Middle frontal gyrus (tissue), 1 donor: ENCODE measurements around the gene BCAP31.
A peak's percentile ranks its signal among the peaks of the same experiment; 100 is the strongest.
"Not testable (repeated sequence)": the region's sequence is repeated elsewhere in the genome, so short reads cannot be mapped to it uniquely, and the experiment has no call there.

Experiments
- DNase-seq: peaks from one replicate; pipeline ENCODE4 v3.0.0-alpha.2; 2015; ENCODE audit warnings: low spot score; ENCODE audit errors: extremely low spot score

The BCAP31 gene

DNA sequence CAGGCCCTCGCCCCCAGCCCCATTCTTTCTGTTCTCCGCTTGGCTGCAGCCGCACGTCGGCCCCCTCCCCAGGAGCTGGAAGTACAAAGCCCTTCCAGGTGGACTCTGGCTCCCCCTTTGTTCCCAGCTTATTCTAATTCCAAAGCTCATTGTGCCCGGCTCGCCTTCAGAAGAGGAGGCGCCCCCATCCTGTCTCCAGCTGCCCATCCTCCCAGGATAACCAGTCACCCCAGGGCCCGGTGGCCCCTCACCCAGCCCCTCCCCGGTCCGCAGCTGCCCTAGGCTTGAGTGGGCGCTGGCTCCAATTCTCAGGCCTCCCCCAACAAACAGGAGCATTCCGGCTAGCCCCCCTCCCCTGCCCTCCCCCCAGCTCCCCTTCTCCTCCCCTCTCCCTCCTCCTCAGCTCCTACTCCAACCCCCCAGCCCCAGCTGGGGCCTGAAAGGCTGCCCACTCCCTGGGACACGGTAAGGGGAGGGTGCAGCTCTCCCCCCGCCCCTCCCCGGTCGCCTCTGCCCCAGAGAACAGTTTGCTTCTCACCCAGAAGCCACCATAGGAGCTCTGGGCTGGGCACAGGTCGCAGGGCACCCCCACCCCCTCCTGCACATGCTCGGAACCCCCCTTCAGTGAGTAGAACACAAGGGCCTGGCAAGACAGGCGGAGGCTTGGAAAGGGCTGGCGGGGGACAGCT, 39.6 kb downstream of the BCAP31 start:
- DNase-seq = no peak

GRCh38 chrX:153683486-153683885, 40.7 kb downstream of the BCAP31 start:
- not testable (repeated sequence) for DNase-seq

- no peak for DNase-seq
Observed at GRCh38 chrX:153681175-153681574, 43.0 kb downstream of the BCAP31 start.

DNA sequence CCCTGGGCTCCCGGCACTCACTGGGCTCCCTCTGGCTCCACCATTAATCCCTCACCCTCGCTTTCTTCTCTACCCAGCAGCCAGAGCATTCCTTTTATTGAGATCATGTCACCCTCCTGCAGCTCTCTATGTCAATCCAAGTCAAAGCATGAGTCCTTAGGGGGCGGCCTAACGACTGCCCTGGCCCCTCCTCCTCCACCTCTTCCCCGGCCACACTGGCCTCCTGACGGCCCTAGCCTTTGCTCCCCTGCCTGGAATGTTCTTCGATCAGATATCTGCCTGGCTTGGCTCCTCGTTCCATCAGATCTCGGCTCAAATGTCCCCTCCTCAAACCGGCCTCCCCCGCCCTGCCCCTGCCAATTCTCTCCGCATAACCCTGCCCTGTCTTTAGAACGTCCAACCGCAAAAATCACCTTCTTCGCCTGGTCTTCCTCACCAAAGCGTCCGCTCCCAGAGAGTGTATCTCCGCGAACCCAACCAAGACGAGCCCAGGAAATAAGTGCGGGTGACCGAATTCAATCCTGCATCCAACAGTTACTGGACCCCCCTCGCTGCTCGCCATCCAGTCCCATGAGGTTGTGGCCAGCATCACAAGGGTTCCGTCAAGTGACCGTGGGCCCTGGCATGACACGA, 49.9 kb downstream of the BCAP31 start:
- DNase-seq = no peak

GRCh38 chrX:153673428-153674218, 50.6 kb downstream of the BCAP31 start, which contains the start of gene PNCK:
Gene PNCK (minus strand): TSS chrX:153673813. CDS start chrX:153673076, 737 bp downstream.
- DNase-seq = no peak

DNA sequence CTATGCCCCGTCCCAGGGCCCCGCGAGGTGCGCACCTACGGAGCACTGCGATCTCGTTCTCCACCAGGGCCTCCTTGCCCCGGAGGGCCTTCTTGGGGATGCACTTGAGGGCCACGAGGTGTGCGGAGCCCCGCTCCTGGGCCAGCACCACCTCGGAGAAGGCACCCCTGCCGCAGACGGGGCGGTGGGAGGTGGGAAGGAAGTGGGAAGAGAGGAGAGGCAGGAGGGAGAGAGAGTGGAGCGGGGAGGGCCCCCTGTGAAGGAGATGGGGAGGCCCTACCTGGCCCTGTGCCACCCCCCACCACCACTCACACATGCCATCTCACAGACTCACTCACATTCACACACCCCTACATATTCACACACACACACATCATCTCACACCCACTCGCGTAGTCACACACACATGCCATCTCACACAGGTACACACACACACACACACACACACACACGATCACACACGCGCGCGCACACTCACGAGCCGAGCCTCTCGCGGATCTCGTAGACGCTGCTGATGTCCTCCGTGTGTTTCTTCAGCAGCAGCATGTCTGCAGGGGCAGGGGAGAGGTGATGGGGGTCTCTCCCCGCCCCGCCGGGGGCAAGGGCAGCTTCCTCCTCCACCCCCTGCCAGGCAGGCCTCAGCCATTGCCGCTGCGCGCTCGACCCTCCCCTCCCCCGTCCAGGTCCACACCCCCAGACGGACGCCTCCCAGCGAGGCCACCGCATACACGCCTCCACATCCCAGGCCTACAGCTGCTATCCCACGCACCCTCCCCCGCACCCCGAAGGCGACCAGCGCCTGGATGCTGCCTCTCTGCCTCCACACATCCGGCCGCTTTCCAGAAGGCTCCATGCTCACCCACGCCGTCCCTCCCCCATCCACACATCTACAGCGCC, 51.4 kb downstream of the BCAP31 start:
- no peak for DNase-seq

DNA sequence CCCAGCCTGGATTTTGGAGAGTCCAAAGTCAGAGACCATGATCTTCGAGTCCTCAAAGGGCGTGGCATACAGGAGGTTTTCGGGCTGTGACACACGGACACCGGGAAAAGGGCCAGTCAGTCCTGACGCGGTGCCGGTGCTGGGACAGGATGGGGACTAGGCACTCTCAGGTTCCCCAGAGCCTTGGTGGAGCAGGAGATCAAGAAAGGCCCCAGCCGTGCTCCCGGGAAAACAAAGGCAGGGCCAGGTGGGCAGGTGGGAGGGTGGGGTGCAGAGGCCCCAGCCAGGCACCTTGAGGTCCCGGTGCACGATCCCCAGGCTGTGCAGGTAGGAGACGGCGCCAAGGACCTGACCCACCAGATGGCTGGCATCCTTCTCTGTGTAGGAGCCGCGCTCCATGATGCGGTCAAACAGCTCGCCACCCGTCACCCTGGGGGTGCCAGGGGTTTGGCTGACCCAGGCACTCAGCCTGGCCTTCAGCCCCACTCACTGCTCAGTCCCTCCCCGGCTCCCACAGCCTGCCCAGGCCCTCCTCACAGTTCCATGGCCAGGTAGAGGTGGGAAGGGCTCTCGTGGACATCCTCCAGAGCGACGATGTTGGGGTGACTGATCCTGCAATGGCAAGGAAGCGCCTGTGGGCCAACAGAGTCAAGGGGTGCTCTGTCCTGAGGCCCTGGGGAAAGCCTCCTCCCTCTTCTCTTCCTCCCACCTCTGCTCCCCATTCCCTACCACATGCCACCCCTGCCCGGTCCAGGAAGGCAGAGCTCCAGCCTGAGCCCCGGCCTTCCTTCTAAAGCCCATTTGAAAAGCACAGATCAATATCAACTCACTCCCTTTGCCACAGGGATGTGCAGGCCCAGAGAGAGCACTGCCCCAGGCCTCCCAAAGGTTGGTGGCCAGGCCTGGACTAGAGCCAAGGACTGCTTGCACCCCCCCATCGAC, 52.3 kb downstream of the BCAP31 start:
- DNase-seq = no peak

- no peak for DNase-seq
Observed at GRCh38 chrX:153670748-153671588, 53.2 kb downstream of the BCAP31 start.

GRCh38 chrX:153669901-153670731, 54.1 kb downstream of the BCAP31 start:
- DNase-seq = no peak

- no peak for DNase-seq
Observed at GRCh38 chrX:153669174-153669890, 54.9 kb downstream of the BCAP31 start.

DNA sequence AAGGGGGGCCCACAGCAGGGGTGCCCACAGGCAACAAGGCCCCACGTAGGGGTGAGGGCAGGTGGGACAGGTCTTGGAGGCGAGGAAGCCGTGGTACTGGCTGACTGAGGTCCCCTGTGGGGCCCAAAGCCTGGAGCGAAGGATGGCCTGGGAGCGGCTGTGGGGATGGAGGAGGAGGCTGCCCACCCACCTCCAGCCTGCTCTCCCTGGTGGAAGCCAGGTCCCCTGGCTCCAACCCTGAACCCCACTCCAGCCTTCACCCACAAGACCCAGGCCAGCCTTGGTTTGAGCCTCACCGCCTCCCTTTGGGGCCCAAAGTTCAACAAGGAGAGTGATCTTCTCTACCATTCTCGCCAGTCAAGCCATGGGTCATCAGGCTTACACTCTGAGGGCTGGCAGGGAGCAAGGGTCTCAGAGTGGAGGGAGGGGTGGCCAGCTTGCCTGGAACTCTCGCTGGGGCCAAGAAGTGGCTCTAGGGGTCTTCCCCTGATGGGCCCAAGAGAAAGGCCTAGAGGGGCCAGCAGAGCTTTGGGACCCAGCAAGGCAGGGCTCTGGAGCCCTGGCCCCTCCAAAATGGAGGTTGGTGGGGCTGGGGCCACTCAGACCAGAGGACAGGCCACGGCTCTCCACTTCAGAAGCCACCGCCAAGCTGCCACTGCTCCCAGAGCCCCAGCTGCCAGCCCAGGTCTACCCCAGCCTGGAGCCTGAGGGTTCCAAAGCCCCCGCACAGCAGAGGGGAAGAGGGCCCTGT, 55.6 kb downstream of the BCAP31 start:
- no peak for DNase-seq

GRCh38 chrX:153667956-153668396, 56.2 kb downstream of the BCAP31 start:
- DNase-seq = peak; percentile 64

DNA sequence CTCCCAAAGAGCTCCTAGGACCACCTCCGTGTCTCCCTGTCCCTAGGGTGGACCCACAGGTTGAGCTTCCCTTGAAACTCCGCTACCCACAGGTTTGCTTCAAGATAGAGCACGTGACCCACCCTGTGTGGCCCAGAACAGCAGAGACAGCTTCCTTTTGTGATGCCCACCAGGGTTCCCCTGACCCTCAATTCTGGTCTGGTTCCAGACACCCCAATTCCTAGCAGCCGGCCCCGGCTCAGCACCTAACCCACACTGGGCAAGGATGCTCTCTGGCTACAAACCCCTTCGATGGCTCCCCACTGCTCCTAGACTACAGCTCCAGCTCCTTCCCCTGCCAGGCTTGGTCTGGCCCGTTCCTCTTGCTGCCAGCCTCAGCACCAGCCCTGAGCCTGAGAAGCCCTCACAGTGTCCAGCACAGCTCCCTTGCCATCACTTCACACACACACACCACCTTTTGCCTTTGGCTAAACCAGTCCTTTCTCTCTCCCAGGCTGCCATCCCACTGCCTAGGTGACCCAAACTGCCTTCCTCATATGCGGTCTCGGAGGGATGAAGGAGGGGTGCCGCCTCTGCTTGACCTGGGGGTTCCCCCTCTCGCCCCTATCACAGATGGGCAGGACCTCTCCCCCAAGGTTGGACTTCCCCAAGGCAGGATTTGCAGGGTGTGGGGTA, 56.8 kb downstream of the BCAP31 start:
- DNase-seq = no peak

DNA sequence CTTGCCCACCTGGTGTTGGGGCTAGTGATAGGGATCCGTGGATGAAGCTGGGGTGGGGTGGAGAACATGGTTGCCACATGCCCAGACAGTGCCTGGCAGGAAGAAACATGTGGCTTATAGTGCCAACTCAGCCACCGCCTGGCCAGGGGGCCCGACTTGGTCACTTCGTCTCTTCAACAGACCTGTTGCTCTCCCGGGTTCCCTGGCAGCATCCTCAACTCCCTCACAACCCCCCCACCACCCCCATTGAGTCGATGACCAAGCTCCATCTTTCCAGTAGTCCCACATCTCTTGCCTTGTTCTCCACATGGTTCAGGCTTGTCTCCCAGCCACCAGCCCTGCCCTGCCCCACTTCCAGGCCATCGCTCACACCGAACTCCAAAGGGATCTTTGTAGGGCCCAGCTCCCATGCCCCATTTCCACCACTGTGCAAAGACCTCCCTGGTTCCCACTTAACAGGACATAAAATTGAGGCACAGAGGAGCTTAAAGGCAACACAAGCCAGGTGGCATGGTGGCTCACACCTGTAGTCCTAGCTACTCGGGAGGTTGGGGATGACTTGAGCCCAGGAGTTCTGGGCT, 58.4 kb downstream of the BCAP31 start:
- no peak for DNase-seq

GRCh38 chrX:153662266-153662665, 61.9 kb downstream of the BCAP31 start:
- no peak for DNase-seq

- DNase-seq = no peak
Observed at GRCh38 chrX:153659268-153659667, 64.9 kb downstream of the BCAP31 start.
